GM12878 (cell line): ENCODE data around the gene MEDAG. TPM values are rescaled to one million over a fixed set of nuclear protein-coding genes. Genes with fewer than 3 reads are reported as not detected.

ENCODE experiments used
- ATF7 ChIP-seq: fragments of 450-650 bp; IDR thresholded peaks from 2 replicates; pipeline ENCODE4 v1.6.1; 2016; ENCODE audit warnings: low read depth, mild to moderate bottlenecking
- BCL11A ChIP-seq: IDR thresholded peaks from 2 replicates; pipeline ENCODE4 v1.6.1; 2011; ENCODE audit warnings: low read depth, low read length
- BCL3 ChIP-seq: IDR thresholded peaks from 2 replicates; pipeline ENCODE4 v1.6.1; 2011; ENCODE audit warnings: borderline replicate concordance, low read depth, mild to moderate bottlenecking, moderate library complexity, low read length; ENCODE audit not compliant: insufficient read depth, poor library complexity, severe bottlenecking
- BRCA1 ChIP-seq: IDR thresholded peaks from 2 replicates; pipeline ENCODE4 v1.6.1; 2011; ENCODE audit warnings: low read depth, low read length, improper control_type of control experiment
- CBFB ChIP-seq: IDR thresholded peaks from 2 replicates; pipeline ENCODE4 v1.6.1; 2016; ENCODE audit warnings: antibody characterized with exemption, low read depth
- CTCF ChIP-seq, 3 experiments: IDR thresholded peaks in 2 of 3; conservative IDR thresholded peaks in 1 of 3; 2 replicates each; pipeline ENCODE4 v1.5.1; 2011; ENCODE audit warnings: low read depth in 3 of 3, low read length in 3 of 3, mild to moderate bottlenecking in 3 of 3, control low read depth in 2 of 3, moderate library complexity in 2 of 3, inconsistent platforms in 1 of 3, mixed read lengths in 1 of 3; ENCODE audit not compliant: control insufficient read depth in 2 of 3, insufficient read depth in 1 of 3; ENCODE audit errors: extremely low read depth in 1 of 3
- EGR1 ChIP-seq, 2 experiments: IDR thresholded peaks; 1 replicate in 1 of 2; 2 replicates in 1 of 2; pipeline ENCODE4 v1.6.1; 2011 to 2012; ENCODE audit warnings: low read depth in 2 of 2, low read length in 2 of 2, borderline replicate concordance in 1 of 2, mild to moderate bottlenecking in 1 of 2, moderate library complexity in 1 of 2
- ETV6 ChIP-seq, 2 experiments: fragments of 450-650 bp in 1 of 2; IDR thresholded peaks in 1 of 2; conservative IDR thresholded peaks in 1 of 2; 2 replicates each; pipeline ENCODE4 v1.6.1; 2014; ENCODE audit warnings: antibody characterized with exemption in 1 of 2, borderline replicate concordance in 1 of 2, low read depth in 1 of 2, mild to moderate bottlenecking in 1 of 2, moderate library complexity in 1 of 2
- FOXM1 ChIP-seq: IDR thresholded peaks from 2 replicates; pipeline ENCODE4 v1.6.1; 2012; ENCODE audit warnings: low read depth, mild to moderate bottlenecking, inconsistent platforms, low read length, moderate library complexity
- HDAC6 ChIP-seq: fragments of 200-600 bp; sonication (generic); IDR thresholded peaks from one replicate; pipeline ENCODE4 v1.8.0; 2017; ENCODE audit warnings: antibody characterized with exemption; ENCODE audit not compliant: unreplicated experiment
- IKZF1 ChIP-seq: fragments of 450-650 bp; conservative IDR thresholded peaks from 2 replicates; pipeline ENCODE4 v1.6.1; 2017; ENCODE audit warnings: antibody characterized with exemption, mild to moderate bottlenecking
- KDM1A ChIP-seq: fragments of 200-600 bp; sonication (generic); IDR thresholded peaks from 2 replicates; pipeline ENCODE4 v1.6.1; 2016; ENCODE audit warnings: borderline replicate concordance
- KLF5 ChIP-seq: fragments of 450-650 bp; IDR thresholded peaks from 2 replicates; pipeline ENCODE4 v1.6.1; 2014; ENCODE audit warnings: mild to moderate bottlenecking; ENCODE audit not compliant: partially characterized antibody
- MAX ChIP-seq: IDR thresholded peaks from 2 replicates; pipeline ENCODE4 v1.6.1; 2012; ENCODE audit warnings: low read depth, low read length, improper control_type of control experiment
- PAX5 ChIP-seq: IDR thresholded peaks from 2 replicates; pipeline ENCODE4 v1.6.1; 2011; ENCODE audit warnings: low read depth, low read length, borderline replicate concordance
- PML ChIP-seq: IDR thresholded peaks from 2 replicates; pipeline ENCODE4 v1.6.1; 2012; ENCODE audit warnings: low read length, inconsistent platforms
- RB1 ChIP-seq: fragments of 450-650 bp; formaldehyde crosslinking; IDR thresholded peaks from 2 replicates; pipeline ENCODE4 v1.6.1; 2017; ENCODE audit warnings: mild to moderate bottlenecking, borderline replicate concordance
- RBBP5 ChIP-seq: fragments of 200-600 bp; sonication (generic); conservative IDR thresholded peaks from 2 replicates; pipeline ENCODE4 v1.6.1; 2016
- SPI1 ChIP-seq: IDR thresholded peaks from 2 replicates; pipeline ENCODE4 v1.6.1; 2011; ENCODE audit warnings: low read depth, mild to moderate bottlenecking, low read length, moderate library complexity, borderline replicate concordance; ENCODE audit not compliant: insufficient read depth
- SREBF2 ChIP-seq: IDR thresholded peaks from 2 replicates; pipeline ENCODE4 v1.6.1; 2012; ENCODE audit warnings: mild to moderate bottlenecking, low read length
- TARDBP ChIP-seq: IDR thresholded peaks from 2 replicates; pipeline ENCODE4 v1.6.1; 2016; ENCODE audit warnings: borderline replicate concordance
- TBL1XR1 ChIP-seq: IDR thresholded peaks from 2 replicates; pipeline ENCODE4 v1.6.1; 2012; ENCODE audit warnings: low read depth, low read length, improper control_type of control experiment
- TCF3 ChIP-seq: IDR thresholded peaks from 2 replicates; pipeline ENCODE4 v1.6.1; 2012; ENCODE audit warnings: low read depth, mild to moderate bottlenecking, low read length, borderline replicate concordance; ENCODE audit not compliant: insufficient read depth
- USF1 ChIP-seq: IDR thresholded peaks from 2 replicates; pipeline ENCODE4 v1.6.1; 2011; ENCODE audit warnings: borderline replicate concordance, low read depth, mild to moderate bottlenecking, moderate library complexity, mixed read lengths, low read length; ENCODE audit not compliant: insufficient read depth; ENCODE audit errors: extremely low read length
- USF2 ChIP-seq: IDR thresholded peaks from 2 replicates; pipeline ENCODE4 v1.6.1; 2011; ENCODE audit warnings: low read depth, low read length, improper control_type of control experiment, borderline replicate concordance
- polyA plus RNA-seq, 11 experiments: library from polyadenylated mRNA; depleted of rRNA in 4 of 11; unstranded in 6 of 11; stranded (reverse) in 5 of 11; fragments of >200 nt; fragmentation: Nextera tagmentation in 4 of 11; fragmentation: Illumina TruSeq in 1 of 11; extraction: Ambion mirVana in 4 of 11; extraction: Trizol in 1 of 11; gene quantifications; 1 replicate in 1 of 11; 2 replicates in 10 of 11; pipeline versions ENCODE4 v1.2.1 to v1.2.3, GENCODE V29; 2011 to 2016; ENCODE audit warnings: inconsistent platforms in 2 of 11, missing spikeins in 2 of 11, low read depth in 1 of 11
- total RNA-seq, 4 experiments: library from RNA; depleted of rRNA in 3 of 4; stranded (reverse); fragments of >200 nt in 3 of 4; fragmentation: Illumina TruSeq in 1 of 4; extraction: Trizol in 1 of 4; gene quantifications; 2 replicates each; pipeline versions ENCODE4 v1.2.1 to v1.2.3, GENCODE V29; 2013 to 2021

The MEDAG gene
- total and polyA plus RNA-seq, 10 of the 15 experiments (the other 5 are each of a cell fraction or from before 2014, with no cell fraction given), result 0.03 TPM; not detected in 9

- TF ChIP-seq TARDBP, result no peak
- TF ChIP-seq ETV6 (conservative IDR thresholded peaks at IDR 0.05 in 1 of 2, IDR thresholded peaks at IDR 0.05 in 1 of 2; ENCODE audit: borderline replicate concordance in 1 of 2, low read depth in 1 of 2), result no peak
- peak; percentile 91 to 92 (median 92) for TF ChIP-seq CTCF (IDR thresholded peaks at IDR 0.05 in 2 of 3, conservative IDR thresholded peaks at IDR 0.05 in 1 of 3; ENCODE audit: control insufficient read depth in 2 of 3, extremely low read depth in 1 of 3, insufficient read depth in 1 of 3, low read depth in 3 of 3, low read length in 3 of 3)
- TF ChIP-seq RB1, result peak; percentile 59; the same call in 1 of the 2 replicates
- TF ChIP-seq ATF7, result no peak
- no peak for TF ChIP-seq SREBF2
- TF ChIP-seq PML, result no peak
- no peak for TF ChIP-seq RBBP5
- no peak for TF ChIP-seq BCL3
- TF ChIP-seq TCF3, result no peak
- no peak for TF ChIP-seq USF1
- no peak for TF ChIP-seq BCL11A
- TF ChIP-seq TBL1XR1, result no peak
- no peak for TF ChIP-seq IKZF1
- TF ChIP-seq HDAC6, result no peak
- TF ChIP-seq PAX5, result 0 out of 2 replicates have a peak, but pooled peaks have one; percentile 23
- TF ChIP-seq KLF5, result no peak
- no peak for TF ChIP-seq USF2
- no peak for TF ChIP-seq MAX
- no peak for TF ChIP-seq FOXM1
- no peak for TF ChIP-seq SPI1
- no peak for TF ChIP-seq BRCA1
- no peak for TF ChIP-seq KDM1A
- TF ChIP-seq EGR1 (IDR thresholded peaks at IDR 0.05; ENCODE audit: borderline replicate concordance in 1 of 2, low read depth in 2 of 2, low read length in 2 of 2), result no peak
- TF ChIP-seq CBFB, result no peak
Measured at GRCh38 chr13:30865123-30866049, 40.7 kb upstream of the MEDAG start (continued).
